Islet precursor cell (in vitro differentiated cells): ENCODE results near the gene XPR1.

Source experiments
- DNase-seq: peaks from one replicate; pipeline ENCODE4 v3.0.0-alpha.2; 2018

The XPR1 gene

DNA sequence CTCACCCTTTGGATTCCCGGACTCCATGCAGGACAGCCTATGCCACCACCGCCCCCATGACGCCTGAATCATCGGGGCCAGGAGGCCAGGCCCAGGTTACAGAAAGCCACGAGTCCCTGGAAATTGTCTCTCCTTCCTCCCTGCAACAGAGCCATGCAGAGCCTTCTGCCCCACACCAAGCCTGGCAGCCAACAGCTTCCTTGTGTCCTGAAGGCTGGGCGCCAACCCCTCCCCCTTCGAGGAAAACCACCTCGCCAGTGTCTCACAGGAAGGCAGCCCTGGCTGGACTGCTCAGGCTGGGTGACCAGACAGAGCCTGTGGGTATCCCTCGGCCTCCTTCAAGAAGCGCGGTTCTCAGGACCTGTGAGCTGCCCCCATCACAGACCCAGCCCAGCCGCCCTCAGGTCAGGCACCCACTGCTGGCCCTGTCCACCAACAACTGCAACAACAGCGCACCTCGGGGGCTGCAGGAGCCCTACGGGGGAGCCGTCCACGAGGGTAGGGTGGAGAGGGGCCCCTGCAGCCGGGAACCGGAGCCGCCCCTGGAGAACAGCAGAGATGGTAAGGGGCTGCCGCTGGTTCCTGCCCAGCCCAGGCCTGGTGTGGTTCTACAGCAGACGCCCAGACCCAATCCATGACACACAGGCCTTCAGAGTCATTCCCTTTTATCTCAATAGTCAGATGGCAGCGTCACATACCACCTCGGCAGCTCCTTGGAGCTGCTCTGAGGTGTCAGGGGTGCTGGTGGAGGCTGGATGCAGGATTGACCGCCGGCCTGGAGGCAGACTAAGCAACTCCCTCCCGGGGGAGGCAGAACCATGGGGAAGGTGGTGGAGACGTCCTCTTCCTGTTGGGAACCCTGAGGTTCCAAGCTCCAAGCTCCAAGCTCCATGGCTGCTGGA is 304.5 kb downstream of the XPR1 start:
- DNase-seq, result no peak

DNA sequence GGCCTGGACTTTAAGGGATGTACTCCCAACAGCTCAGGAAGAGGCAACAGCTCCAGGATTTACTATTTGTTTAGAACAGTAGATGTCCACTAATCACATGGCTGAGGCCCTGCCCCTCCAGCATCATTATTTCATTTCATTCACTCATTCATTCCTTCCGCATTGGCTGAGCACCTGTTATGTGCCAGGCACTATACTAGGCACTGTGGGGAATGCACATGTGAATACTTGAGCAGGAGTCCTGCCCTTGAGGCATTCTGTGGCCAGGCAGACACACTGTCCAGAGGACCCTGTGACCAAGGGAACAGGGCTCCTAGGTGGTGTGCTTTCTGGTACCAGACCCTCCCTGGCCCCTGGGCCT is 305.2 kb downstream of the XPR1 start:
- no peak for DNase-seq

DNA sequence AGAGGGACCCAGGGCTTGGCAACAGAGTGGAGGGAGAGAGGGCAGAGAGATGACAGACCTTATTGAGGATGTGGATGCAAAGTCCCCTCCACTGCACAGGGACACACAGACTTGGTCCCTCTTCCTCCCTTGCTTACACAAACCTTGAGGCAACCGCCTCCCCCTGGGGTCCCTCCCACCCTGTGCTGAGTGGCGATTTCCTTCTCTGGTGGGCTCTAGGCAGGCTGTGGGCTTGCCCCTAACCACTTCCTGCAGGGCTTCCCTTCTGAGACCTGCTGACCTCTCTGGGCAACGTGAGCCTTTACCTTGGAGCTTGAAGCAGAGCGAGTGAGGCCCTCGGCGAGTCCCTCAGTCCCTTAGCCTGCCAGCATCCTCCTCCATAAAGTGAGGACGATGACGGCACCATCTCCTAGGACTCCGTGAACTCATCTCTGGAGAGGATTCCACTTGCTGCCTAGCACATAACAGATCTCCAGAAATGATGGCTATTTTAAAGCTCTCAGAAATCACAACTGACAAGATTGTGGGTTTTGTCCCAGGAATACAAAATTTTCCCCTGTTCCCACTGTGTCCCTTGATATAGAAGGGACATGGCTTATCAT is 305.9 kb downstream of the XPR1 start:
- no peak for DNase-seq

DNA sequence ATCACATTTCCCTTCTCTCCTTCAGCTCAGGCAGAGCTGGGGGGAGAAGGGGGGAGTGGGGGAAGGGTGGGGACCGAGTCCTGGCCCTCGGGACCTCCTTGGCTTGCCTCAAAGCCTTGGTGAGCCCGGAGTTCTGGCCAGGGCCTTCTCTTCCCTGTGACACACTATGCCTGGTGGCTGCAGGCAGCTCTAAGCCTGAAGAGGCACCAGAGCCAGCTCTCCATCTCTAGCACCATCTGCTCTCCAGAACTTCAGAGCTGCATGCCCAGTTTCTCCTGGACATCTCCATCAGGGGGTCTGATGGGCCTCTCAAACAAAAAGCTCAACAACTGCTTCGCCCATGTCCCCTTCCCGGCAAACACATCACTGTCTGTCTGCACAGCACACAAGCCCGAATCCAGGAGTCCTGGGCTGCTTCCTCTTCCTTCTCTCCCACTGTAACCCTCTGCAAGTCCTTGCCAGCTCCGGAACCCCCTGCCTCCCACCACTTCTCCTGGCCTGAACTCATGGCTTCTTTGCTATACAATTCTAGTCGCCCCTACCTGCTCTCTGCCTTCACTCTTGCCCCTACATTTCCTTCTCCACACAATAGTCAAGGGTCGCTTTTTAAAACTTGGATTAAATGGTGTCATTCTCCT is 307.4 kb downstream of the XPR1 start:
- DNase-seq, result no peak

DNA sequence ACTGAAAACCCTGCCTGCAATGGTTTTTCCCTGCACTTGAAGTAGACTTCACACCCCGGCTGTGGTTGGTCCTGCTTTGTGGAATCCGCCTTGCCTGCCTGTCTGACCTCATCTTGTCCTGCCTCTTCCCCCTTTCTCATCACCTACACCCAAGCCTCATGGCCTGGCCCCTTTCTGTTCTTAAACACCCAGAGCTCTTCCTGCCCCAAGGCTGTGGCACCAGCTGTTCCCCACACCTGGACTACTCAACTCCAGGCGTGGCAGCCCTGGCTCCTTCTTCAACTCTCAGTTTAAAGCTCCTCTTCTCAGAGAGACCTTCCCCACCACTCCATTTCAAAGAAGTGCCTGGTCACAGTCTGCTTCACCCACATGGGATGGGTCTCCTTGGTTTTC is 307.9 kb downstream of the XPR1 start:
- DNase-seq, result no peak
